Endodermal cell (in vitro differentiated cells): ENCODE results near the gene MYCBPAP. TPM values are rescaled to one million over a fixed set of nuclear protein-coding genes. Genes with fewer than 3 reads are reported as not detected.

ENCODE experiments used
- DNase-seq: peaks from one replicate; pipeline ENCODE4 v3.0.0-alpha.2; 2017
- H3K27ac ChIP-seq: 2 replicates; pipeline ENCODE4 v1.5.1; 2013; ENCODE audit warnings: mild to moderate bottlenecking, low read depth, low read length, moderate library complexity
- H3K27me3 ChIP-seq: 2 replicates; pipeline ENCODE4 v1.6.1; 2013; ENCODE audit warnings: mild to moderate bottlenecking, low read length, moderate library complexity; ENCODE audit not compliant: insufficient read depth, control insufficient read depth, poor library complexity, severe bottlenecking
- H3K36me3 ChIP-seq: 2 replicates; pipeline ENCODE4 v1.7.0; 2013; ENCODE audit warnings: mild to moderate bottlenecking, low read length, moderate library complexity; ENCODE audit not compliant: control insufficient read depth, insufficient read depth
- H3K4me1 ChIP-seq: one replicate; pipeline ENCODE4 v1.7.0; 2013; ENCODE audit warnings: low read length; ENCODE audit not compliant: control insufficient read depth, insufficient read depth
- H3K4me3 ChIP-seq: 2 replicates; pipeline ENCODE4 v1.5.1; 2013; ENCODE audit warnings: mild to moderate bottlenecking, low read length, moderate library complexity
- H3K9ac ChIP-seq: 2 replicates; pipeline ENCODE4 v1.6.1; 2013; ENCODE audit warnings: mild to moderate bottlenecking, low read length, moderate library complexity; ENCODE audit not compliant: poor library complexity, severe bottlenecking; ENCODE audit errors: extremely low read depth
- H3K9me3 ChIP-seq: 2 replicates; pipeline ENCODE4 v1.6.1; 2013; ENCODE audit warnings: mild to moderate bottlenecking, low read length, moderate library complexity; ENCODE audit not compliant: control insufficient read depth
- H3K27ac Mint-ChIP-seq: 2 replicates; pipeline ENCODE4 v1.8.0; 2020; ENCODE audit warnings: mixed read lengths
- H3K27me3 Mint-ChIP-seq: 2 replicates; pipeline ENCODE4 v1.8.0; 2021; ENCODE audit warnings: mild to moderate bottlenecking, mixed read lengths; ENCODE audit not compliant: insufficient read depth
- H3K36me3 Mint-ChIP-seq: 2 replicates; pipeline ENCODE4 v1.8.0; 2020; ENCODE audit warnings: low read depth, mixed read lengths
- H3K4me1 Mint-ChIP-seq: 2 replicates; pipeline ENCODE4 v1.8.0; 2020; ENCODE audit warnings: mixed read lengths
- H3K4me3 Mint-ChIP-seq: 2 replicates; pipeline ENCODE4 v1.8.0; 2020; ENCODE audit warnings: mild to moderate bottlenecking, moderate library complexity, mixed read lengths
- H3K9me3 Mint-ChIP-seq: 2 replicates; pipeline ENCODE4 v1.8.0; 2020; ENCODE audit warnings: mild to moderate bottlenecking, mixed read lengths
- CTCF ChIP-seq: fragments of 200-600 bp; sonication (generic); conservative IDR thresholded peaks from 2 replicates; pipeline ENCODE4 v1.5.0; 2021; ENCODE audit warnings: antibody characterized with exemption, mild to moderate bottlenecking
- WGBS, 2 experiments: methylation state at CpG; one replicate each; pipeline versions ENCODE4 v1.1.5 to v1.1.7; 2013; ENCODE audit warnings: missing lambda C conversion rate in 2 of 2, mixed read lengths in 1 of 2; ENCODE audit not compliant: insufficient coverage in 1 of 2, insufficient read length in 1 of 2; 5-methylcytosine and 5-hydroxymethylcytosine counted together
- total RNA-seq, 2 donors: library from RNA; stranded (reverse); fragmentation: NEBNext Ultra II Directional in 1 of 2; extraction: Animal tissue kit (Norgen Biotek cat#: 25700) in 1 of 2; gene quantifications; 2 replicates in 1 of 2; 3 replicates in 1 of 2; pipeline ENCODE4 v1.2.1, GENCODE V29; 2021

The MYCBPAP gene
- total RNA-seq, 2 donors from 2014 or later, result 3.5 to 7.1 TPM

- Mint-ChIP-seq H3K27ac (no peak overlapping the region), H3K4me1 (peaks cover 7% of the 10 kb centered on the region), H3K36me3 (peaks cover 7% of the 10 kb centered on the region), H3K4me3 (no peak overlapping the region), H3K27me3 (peaks cover 53% of the 10 kb centered on the region), H3K9me3 (no peaks in the 10 kb centered on the region)
- no peak for TF ChIP-seq CTCF
- Histone ChIP-seq H3K4me1 (no peaks in the 10 kb centered on the region), H3K9ac (no peak overlapping the region), H3K9me3 (no peaks in the 10 kb centered on the region), H3K4me3 (no peak overlapping the region), H3K36me3 (no peaks in the 10 kb centered on the region), H3K27ac (no peak overlapping the region), H3K27me3 (peaks cover 57% of the 10 kb centered on the region)
- WGBS, 2 experiments, result 82 to 92% methylated on average over 3 to 5 of the region's 5 CpGs
- DNase-seq, result no peak
Measured at GRCh38 chr17:50556803-50557202, 48.6 kb downstream of the MYCBPAP start.

GRCh38 chr17:50557630-50558029 lies 49.4 kb downstream of the MYCBPAP start:
- Mint-ChIP-seq H3K36me3 (peaks cover 7% of the 10 kb centered on the region), H3K4me1 (peaks cover 12% of the 10 kb centered on the region), H3K27me3 (peaks cover 61% of the 10 kb centered on the region), H3K27ac (no peak overlapping the region), H3K9me3 (no peaks in the 10 kb centered on the region), H3K4me3 (no peak overlapping the region)
- peaks cover 4% of the 10 kb centered on the region for H3K4me1 ChIP-seq
- H3K27ac ChIP-seq, result no peak overlapping the region
- no peaks in the 10 kb centered on the region for H3K36me3 ChIP-seq
- no peak overlapping the region for H3K9ac ChIP-seq
- WGBS, 2 experiments, result 85 to 100% methylated on average over 1 to 4 of the region's 4 CpGs
- TF ChIP-seq CTCF, result no peak
- H3K9me3 ChIP-seq, result no peaks in the 10 kb centered on the region
- H3K4me3 ChIP-seq, result no peak overlapping the region
- H3K27me3 ChIP-seq, result peaks cover 64% of the 10 kb centered on the region
- DNase-seq, result no peak

GRCh38 chr17:50558091-50558490 lies 49.9 kb downstream of the MYCBPAP start:
- no peaks in the 10 kb centered on the region for H3K36me3 ChIP-seq
- H3K4me1 ChIP-seq, result peaks cover 4% of the 10 kb centered on the region
- Mint-ChIP-seq H3K36me3 (peaks cover 7% of the 10 kb centered on the region), H3K27ac (no peak overlapping the region), H3K27me3 (peaks cover 66% of the 10 kb centered on the region), H3K9me3 (no peaks in the 10 kb centered on the region), H3K4me3 (no peak overlapping the region), H3K4me1 (peaks cover 13% of the 10 kb centered on the region)
- no peak overlapping the region for H3K27ac ChIP-seq
- no peak overlapping the region for H3K9ac ChIP-seq
- no peak for DNase-seq
- no peak overlapping the region for H3K4me3 ChIP-seq
- TF ChIP-seq CTCF, result no peak
- peaks cover 69% of the 10 kb centered on the region for H3K27me3 ChIP-seq
- no peaks in the 10 kb centered on the region for H3K9me3 ChIP-seq
- 70 to 87% methylated on average over 3 to 4 of the region's 4 CpGs for WGBS, 2 experiments
